Stimulated activated CD4-positive, alpha-beta T cell treated with anti-CD3 and anti-CD28 coated beads, TNF-alpha, amount 100 ng/mL, for 4 hours (primary cell): ENCODE results near the gene KCNQ5.

Experiments used
- DNase-seq, 3 experiments: peaks; one replicate each; pipeline ENCODE4 v3.0.0-alpha.2; 2020; ENCODE audit warnings: low read depth in 3 of 3

Gene KCNQ5

DNA sequence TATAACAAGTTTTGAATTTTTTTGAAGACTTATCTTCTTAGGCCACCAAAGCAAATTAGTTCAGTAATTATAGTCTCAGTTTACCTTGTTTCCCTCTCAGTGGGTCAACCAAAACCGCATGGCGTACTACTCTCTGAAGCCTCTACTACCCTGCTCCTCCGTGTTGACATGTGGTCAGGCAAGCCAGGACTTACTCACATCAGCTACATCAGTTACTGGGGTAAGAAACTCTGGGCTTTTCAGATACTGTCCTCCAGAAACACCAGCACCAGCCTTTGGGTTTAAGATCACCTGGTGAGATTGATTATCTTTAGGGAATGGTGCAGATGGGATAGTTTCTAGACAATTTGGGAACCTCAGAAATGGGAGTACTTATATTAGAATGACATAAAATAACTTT lies 55.1 kb downstream of the KCNQ5 start:
- DNase-seq, result no peak

DNA sequence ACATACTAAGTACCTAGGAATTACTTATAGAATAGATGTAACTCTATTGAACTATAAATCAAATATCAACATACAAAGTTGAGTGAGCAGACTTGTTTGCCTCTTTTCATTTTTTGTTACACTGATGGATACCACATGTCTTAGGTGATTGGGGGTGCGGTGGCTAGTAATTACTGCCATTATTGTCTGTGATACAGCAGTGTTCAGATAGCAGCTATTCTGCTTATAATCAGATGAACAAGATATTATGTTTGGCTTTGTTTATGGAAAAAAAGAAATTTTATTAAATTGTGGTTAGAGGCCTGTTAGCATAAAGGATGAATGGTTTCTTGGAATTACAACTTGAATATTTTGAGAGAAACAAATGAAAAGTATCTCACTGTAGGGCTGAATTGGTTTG lies 55.9 kb downstream of the KCNQ5 start:
- DNase-seq, result no peak

DNA sequence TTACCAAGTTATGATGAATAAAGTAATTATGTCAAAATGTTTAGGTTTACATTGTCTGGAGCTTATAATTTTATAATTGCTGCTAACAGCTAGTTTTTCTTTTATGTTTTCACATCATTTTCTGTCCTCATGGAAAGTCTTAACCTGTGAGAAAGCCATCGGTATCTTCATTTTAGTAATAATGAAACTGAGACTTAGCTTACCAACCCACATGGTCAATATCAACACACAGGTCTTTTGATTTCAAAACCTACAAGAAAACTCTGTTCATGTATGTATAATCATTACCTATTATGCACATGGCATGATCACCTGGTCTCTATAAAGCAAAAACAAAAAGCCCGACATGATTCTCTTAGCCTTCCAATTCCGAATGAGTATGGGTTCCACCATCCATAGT lies 61.9 kb downstream of the KCNQ5 start:
- DNase-seq, result no peak

DNA sequence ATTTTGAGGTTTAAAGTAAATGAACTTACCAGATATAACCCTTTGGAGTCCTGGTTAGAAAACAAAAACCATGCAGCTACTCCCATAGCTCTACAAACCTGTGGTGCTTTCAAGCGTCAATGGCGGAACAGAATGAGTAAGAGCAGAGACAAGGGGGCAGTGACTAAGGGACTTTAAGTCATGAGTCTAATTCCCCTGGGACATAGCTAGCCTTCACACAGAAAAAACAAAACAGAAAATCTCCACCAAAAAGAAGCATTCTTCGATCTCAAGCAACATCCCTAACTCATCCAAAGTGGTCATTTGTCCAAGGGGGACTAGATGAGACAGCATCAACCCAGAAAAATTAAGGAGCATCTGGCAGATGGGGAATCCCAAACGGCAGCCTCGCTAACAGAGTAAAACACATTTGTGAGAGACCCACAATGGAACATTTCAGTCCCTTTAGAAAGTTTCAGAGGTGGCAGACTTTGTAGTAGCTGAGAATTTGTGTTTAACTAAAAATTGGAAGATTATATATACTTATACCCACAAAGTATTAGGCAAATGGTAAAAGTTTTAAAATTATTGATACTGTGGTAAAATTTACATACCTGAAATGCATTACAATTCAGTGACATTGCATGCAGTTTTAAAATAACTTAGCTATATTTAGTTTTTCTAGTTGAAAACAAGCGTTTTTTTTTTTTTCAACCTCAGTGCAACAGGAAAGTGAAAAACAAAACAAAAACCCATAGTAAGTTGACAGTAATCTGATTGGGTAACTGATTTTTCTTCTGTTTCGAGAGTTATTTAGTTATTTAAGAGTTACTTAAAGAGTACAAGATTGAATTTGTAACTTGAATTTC lies 67.5 kb downstream of the KCNQ5 start:
- DNase-seq, result no peak

DNA sequence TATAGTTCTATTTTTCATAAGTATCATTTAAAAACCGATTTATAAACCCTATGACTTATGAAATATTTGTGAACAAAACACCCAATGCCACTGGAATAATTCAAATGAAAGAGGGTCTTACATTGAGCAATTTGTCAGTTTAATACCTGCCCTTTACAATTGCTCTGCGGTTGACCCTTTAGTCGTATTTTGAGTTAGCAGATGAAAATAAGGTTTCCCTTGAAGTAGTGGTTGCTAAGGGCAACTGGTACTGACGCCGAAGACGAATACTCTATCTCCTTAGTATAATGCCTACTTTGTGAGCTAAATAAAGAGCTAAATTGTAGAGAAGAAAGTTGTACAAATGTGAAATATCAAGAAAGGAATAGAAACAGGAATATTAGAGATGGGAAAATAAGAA lies 69.4 kb downstream of the KCNQ5 start:
- no peak for DNase-seq

DNA sequence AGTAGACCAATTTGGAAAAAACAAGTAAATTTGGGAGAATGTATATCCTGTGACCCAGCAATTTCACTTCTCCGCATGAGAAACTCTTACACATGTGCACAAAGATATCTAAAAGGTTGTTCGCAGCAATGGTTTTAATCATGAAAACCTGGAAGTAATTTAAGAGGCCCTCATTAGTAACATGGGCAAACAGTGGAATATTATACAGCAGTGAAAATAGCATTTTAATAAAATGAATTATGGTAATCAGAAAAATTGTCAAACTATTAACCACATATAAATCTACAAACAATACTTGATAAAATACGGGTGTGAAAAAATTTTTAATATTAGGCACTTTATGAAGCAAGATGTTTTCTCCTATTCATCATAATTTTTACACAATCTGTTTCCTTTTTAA lies 74.2 kb downstream of the KCNQ5 start:
- no peak for DNase-seq

DNA sequence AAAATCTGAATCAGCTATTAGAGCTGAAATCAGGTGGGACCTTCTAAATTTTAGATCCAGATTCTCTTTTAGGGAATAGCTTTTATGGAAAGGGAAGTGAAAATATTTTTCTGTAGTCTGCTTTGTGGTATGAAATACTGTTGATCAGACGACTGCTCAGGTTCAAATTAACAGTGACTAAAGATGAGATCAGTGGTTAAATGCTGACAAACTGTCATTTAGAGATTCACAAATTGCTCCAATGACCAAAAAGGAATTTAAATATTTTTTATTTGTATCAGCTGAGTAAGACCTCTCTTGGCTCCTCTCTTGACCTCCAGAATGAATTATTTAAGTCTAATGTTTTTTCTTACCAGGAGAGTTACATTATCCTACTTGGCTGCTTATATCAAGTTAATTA lies 77.3 kb downstream of the KCNQ5 start:
- DNase-seq, result no peak

DNA sequence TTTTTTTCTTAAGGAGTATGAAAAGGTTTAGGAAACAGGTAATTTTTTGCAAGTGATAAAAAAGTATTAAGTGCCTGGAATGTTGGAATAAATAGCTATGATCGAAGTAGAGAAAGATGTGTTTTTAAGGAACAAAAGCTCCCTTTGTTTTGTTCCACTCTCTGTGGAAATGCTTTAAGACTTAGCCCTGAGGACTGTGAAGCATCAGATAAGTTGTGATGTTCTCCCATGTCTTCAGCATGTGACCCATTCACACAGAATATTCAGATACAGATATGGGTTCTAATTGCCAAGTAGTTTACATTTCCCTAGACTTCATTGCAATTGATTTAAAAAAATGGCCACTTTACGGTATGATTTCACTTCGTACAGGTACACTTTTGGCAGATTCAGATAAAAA lies 80.6 kb downstream of the KCNQ5 start:
- DNase-seq, result no peak

DNA sequence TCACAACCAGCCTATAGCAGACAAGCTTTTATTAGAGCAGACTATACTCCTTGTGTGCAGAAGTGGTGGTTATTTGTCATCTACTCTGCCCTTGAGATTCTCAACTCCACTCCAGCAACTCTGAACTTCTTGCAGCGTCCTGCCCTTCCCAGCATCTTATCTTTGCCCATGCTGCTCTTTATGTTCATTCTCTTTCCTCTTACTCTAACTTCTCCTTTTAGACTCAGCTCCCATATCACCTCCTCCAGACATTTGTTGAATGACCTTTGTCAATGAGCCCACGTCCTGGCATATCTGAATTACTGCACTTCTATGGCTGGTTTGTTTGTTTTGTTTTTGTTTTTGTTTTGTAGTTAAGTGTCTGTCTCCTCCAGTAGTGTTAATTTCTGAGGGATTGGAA lies 81.2 kb downstream of the KCNQ5 start:
- no peak for DNase-seq

DNA sequence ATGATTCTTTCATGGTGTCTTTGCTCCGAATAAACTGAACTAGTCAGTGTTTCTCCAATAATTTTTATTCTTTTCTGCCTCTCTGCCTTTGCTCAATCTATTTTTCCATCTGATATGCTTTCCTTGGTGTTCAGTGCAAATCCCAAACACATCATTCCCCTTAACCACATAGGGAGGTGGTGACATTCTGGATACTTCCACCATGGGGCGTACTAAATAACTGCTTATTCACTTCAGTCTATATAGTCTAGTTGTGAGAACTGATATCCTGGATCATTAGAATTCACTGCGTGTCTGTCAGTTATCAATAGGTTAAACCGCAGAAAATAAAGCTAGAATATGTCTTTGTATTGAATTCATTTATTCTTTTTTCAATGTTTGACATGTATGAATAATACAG lies 83.1 kb downstream of the KCNQ5 start:
- no peak for DNase-seq

DNA sequence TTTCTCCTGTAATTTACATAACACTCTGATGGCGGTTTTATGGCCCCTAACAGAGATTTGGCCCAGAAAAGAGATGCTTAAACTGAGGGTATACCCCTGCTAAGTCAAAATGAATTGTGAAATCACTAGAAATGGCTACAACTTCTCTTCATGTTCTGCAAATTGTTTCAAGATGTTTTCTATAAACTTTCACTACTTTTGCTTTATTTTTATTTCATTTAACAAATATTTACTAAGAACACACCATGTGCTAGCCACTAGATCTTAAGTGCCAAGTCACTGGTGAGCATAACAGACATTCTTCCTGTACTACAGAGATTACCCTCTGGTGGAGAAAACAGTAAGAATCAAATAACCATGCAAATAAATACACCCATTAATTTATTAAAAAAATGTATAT lies 87.6 kb downstream of the KCNQ5 start:
- no peak for DNase-seq

DNA sequence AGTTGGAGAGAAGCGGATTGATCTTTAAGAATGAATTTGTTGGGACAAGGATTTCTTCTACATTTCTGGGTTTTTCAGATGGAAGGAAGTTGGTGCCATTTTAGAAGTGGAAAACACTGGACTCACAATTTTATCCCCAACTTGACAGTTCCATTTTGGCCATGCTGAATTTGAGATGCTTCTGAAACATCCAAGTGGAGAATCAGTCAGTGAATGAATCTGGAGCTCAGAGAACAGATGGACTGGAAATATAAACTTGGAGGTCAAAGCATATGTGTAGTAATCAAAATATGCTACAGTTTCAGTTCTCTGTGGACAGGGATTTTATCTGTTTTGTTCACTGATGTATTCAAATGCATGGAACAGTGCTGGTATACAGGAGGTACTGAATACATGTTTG lies 89.9 kb downstream of the KCNQ5 start:
- DNase-seq, result no peak

DNA sequence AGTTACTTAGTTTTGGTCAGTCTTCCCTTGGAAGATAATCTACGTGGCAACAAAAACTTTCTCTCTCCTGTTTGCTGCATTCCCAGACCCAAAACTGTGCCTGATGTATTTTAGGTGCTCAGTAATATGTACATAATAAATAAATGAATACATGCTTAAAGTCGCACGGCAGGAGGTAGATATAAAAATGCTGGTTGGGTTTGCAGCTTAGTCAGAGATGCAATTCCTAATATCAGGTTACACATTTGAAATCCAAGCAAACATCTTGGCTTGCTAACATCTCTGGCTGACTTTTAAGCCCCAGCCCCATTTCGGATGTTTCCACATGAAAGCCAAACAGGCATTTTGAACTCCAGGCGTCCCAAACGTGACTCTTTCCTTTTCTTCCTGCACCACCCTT lies 91.0 kb downstream of the KCNQ5 start:
- no peak for DNase-seq

DNA sequence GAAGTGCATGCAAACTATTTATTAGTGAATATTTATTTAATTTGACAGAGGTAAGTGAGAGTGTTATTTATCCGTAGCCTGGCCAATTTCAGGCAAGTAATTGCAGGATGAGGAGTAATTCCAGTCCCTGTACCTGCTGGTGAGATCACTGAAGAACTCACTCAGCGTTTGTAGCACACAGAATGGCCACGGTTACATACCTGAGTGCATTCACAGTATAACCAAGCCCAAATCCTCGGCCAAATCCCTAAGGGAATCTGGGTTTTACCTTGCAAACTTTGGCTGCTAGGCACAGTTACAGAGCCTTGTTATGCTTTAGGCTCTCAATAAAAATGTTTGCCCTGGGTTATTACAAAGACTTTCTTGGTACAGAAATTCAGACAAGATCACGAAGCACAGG lies 93.3 kb downstream of the KCNQ5 start:
- no peak for DNase-seq

DNA sequence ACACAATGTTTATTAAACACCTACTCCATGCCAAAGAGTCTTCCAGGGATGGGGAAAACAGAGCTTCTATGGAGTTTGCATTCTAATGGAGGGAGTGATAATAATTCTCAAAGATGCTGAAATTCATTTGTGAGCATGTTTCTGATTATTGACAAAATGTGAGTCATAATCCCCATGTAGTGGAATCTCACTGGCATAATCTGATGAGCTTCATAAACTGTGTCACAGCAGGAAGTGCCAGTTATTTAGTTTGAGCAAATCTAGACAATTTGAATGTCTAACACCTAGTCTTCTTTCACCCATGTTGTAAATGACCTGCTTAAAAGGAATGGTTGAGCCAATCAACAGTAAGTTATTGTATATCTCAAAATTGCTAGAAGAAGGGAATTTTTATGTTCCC lies 95.1 kb downstream of the KCNQ5 start:
- no peak for DNase-seq

DNA sequence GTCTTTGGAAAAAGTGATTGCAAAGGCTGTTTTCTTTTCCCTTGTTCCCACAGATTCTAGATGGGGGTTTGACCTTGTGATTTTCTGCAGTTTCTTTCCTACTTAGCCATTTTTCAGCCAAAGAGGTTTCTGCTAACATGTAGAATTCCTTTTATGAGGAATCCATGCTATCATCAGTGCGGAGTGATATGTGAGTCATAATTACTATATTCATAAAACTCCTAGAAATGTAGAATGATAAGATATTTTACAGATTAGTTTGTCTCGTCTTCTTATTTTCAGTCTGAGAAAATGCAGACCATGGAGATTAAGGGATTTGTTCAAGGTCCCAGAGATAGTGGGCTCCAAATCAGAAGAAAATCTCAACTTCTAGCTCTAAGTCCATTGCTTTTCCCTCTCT lies 98.6 kb downstream of the KCNQ5 start:
- no peak for DNase-seq

DNA sequence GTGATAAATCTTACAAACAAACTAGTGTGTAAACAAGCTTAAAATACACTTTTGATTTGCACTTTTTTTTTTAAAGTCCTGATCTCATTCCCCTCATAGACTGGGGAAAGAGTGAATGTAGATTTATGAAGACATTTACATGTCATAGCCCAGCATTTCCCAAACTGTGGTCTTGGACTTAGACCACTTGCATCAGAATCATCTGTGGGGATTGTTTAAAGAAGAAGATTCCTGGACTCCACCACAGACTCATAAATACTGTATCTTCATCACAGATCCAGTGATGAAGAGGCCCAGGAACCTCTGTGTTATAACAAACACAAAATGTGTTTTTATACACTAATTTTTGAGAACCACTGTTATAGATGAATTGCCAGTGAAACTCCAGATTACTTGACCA lies 99.5 kb downstream of the KCNQ5 start:
- DNase-seq, result no peak

DNA sequence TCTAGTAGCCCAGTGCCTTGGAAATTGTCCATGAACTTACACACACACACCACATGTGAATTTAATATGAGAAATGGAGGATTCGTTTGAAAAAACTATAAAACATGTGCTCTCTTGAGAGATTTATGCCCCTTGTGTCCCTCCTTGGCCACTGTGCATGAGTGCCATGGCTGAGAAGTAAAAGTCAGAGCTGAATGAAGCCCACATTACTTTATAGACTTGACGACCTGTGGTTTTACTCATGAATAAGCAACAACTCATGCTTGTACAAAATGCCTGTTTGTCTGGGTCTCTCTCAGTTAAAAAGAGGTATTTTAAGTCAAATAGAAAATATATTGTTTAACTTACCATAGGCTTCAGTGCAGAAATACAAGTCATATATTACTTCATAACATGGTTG lies 102.7 kb downstream of the KCNQ5 start:
- no peak for DNase-seq

DNA sequence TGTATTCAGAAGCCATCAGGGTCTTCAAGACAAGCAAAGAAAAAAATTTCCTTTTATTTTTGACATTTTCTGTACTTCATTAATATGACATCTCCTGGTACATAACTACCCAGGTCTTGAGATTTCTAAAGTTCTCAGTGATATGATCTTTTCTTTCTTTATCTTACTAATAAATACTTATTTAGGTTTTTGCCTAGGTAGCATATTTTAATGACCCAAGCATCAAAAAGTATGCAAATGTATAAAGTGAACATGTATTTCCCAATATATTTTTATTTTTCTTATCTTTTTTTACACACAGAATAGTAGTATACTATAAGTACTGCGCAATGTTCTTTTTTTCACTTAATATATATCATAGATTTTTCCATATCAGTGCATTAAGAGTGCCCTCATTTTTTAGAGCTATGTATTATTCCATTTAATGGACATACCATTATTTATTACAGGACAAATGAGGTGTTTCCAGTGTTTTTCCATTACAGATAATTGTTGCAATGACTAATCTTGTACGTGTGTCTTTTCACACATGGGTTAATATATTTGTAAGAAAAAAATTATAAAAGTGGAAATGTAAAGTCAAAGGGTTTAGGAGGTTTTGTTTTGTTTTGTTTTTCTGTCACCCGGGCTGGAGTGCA lies 107.0 kb downstream of the KCNQ5 start:
- no peak for DNase-seq

DNA sequence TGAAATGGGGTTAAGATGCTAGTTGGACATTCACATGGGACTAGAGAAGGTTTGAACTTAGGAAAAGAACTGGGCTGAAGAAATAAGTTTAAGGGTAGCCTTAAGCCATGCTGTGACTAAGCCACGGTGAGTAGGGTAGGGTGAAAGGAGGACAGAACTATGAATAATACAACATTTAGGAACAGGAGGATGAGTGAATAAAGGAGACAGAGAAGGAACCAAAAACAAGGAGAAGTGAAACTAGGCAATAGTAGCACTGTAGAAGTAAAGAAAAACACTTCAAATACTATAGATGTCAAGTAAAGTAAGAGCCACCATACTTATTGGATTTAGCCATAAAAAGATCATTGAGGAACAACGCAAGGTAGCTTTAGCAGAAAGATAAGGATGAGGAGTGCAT lies 111.2 kb downstream of the KCNQ5 start:
- DNase-seq, result no peak

DNA sequence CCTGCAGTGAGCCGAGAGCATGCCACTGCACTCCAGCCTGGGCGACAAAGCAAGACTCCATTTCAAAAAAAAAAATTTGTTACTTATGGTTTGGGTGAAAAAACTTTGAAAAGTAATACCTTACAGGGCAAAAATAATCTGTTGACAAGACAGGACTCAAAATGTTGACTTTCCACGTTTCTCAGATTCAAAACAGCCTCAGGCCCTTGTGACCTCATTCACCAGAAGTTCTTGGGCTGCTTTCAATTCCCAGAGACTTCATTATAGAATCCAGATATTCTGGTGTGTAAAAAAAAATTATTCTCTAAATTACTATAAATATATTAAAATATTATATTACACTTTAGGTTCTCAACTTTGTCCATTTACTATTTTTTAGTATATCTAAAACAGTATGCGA lies 116.2 kb downstream of the KCNQ5 start:
- no peak for DNase-seq

DNA sequence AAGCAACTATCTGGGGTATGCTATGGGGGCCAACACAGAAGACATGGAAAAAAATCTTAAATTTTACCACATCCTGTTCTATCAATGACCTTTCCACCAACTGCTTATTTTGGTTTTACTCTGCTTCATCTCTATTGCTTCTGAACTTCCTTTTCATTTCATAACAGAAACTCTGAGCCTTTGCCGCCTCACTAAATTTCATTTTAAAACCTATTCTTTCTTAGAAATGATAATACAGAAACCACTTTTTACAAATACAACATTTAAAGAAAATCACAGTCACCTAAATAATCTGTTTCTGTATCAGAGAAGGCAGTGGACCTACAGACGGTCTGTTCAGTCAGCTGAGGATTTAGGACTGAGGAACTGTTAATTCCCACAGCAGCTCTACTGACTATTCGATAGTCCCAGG lies 117.5 kb downstream of the KCNQ5 start:
- no peak for DNase-seq

DNA sequence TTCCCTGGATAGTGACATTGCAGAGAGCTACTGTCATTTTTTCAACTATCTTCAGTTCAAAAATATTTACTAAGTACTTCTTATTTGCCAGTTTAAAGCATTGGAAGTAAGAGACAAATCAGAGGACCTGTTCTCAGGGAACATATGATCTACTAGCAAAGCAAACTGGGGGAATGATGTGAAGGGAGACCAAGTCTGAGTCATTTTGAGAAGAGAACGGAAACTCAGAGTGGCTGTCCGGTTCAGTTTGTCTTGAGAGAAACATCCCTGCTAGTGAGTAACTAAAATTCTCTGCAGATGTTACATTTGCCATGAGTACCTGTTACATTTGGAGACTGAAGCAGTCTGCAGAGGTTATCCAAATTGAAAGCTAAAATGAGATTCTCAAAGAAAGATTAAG lies 118.3 kb downstream of the KCNQ5 start:
- DNase-seq, result no peak

DNA sequence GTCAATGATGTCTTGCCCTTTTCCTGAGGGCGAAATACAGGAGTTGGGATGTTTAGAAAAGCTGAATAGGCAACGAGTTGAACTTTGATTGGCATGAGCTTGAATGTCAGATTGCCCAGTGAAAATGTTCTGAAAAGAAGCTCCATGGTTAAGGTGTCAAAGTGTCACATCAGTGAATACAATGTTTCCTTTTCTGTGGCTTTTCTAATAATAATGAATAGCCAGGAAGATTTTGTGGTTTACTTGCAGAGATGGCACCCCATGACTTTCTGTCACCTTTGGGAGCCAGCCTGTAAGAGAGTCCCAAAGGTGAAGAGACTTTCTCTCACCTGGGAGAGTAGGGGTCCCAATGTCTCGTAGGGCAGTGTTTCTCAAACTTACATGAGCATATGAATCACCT lies 119.2 kb downstream of the KCNQ5 start:
- no peak for DNase-seq
